Measurements from ENCODE around the gene LEFTY2. TPM values are rescaled to one million over a fixed set of nuclear protein-coding genes. Genes with fewer than 3 reads are reported as not detected.
"Not testable (repeated sequence)": the region's sequence is repeated elsewhere in the genome, so short reads cannot be mapped to it uniquely, and the experiment has no call there.

The LEFTY2 gene
- total RNA-seq, 2 donors from 2014 or later, result 0.12 to 0.53 TPM

- Histone ChIP-seq H3K4me1 (no peaks in the 10 kb centered on the region), H3K9me3 (no peaks in the 10 kb centered on the region), H3K27me3 (no peaks in the 10 kb centered on the region), H3K27ac (no peak overlapping the region), H3K9ac (ENCODE audit: low read depth in 2 of 2, low read length in 2 of 2) (no peak overlapping the region), H3K36me3 (no peaks in the 10 kb centered on the region), H3K4me3 (no peak overlapping the region)
- no peak for DNase-seq
- intact Hi-C loops (cut with DNase I), result no loop called here
- TF ChIP-seq, protein P1, sequence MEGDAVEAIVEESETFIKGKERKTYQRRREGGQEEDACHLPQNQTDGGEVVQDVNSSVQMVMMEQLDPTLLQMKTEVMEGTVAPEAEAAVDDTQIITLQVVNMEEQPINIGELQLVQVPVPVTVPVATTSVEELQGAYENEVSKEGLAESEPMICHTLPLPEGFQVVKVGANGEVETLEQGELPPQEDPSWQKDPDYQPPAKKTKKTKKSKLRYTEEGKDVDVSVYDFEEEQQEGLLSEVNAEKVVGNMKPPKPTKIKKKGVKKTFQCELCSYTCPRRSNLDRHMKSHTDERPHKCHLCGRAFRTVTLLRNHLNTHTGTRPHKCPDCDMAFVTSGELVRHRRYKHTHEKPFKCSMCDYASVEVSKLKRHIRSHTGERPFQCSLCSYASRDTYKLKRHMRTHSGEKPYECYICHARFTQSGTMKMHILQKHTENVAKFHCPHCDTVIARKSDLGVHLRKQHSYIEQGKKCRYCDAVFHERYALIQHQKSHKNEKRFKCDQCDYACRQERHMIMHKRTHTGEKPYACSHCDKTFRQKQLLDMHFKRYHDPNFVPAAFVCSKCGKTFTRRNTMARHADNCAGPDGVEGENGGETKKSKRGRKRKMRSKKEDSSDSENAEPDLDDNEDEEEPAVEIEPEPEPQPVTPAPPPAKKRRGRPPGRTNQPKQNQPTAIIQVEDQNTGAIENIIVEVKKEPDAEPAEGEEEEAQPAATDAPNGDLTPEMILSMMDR (IDR thresholded peaks at IDR 0.05), result no peak
Measured at GRCh38 chr1:225944387-225944786, 3.4 kb upstream of the LEFTY2 start.

GRCh38 chr1:225943582-225943981 is 2.6 kb upstream of the LEFTY2 start:
- TF ChIP-seq, protein P1 (IDR thresholded peaks at IDR 0.05), result no peak
- intact Hi-C loops (cut with DNase I), result no loop called here
- H3K27ac ChIP-seq, result no peak overlapping the region
- no peaks in the 10 kb centered on the region for H3K36me3 ChIP-seq
- DNase-seq, result no peak
- no peaks in the 10 kb centered on the region for H3K9me3 ChIP-seq
- no peak overlapping the region for H3K4me3 ChIP-seq
- no peaks in the 10 kb centered on the region for H3K27me3 ChIP-seq
- H3K4me1 ChIP-seq, result no peaks in the 10 kb centered on the region
- no peak overlapping the region for H3K9ac ChIP-seq (ENCODE audit: low read depth in 2 of 2, low read length in 2 of 2)

DNA sequence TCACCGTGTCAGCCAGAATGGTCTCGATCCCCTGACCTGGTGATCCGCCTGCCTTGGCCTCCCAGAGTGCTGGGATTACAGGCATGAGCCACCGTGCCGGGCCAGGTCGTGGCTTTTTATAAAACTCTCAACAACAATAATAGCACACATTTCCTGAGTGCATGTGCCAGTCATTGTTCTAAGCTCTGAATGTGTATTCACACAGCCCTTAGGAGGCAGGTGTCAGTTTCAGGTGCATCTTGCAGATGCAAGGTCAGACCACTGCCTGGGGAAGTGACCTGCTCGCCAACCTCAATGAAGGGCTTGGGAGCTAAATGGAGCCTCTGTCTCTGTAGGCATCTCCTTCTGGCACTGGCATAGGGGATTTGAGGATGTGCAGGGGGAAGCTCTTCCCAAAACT is 1.6 kb upstream of the LEFTY2 start:
- Histone ChIP-seq H3K9ac (ENCODE audit: low read depth in 2 of 2, low read length in 2 of 2) (no peak overlapping the region), H3K4me1 (no peaks in the 10 kb centered on the region), H3K36me3 (no peaks in the 10 kb centered on the region), H3K4me3 (no peak overlapping the region), H3K9me3 (no peaks in the 10 kb centered on the region), H3K27ac (no peak overlapping the region), H3K27me3 (no peaks in the 10 kb centered on the region)
- DNase-seq, result no peak
- intact Hi-C loops (cut with DNase I), result no loop called here
- TF ChIP-seq, protein P1 (IDR thresholded peaks at IDR 0.05), result no peak

GRCh38 chr1:225941942-225942222 is 862 bp upstream of the LEFTY2 start:
- Histone ChIP-seq H3K9ac (ENCODE audit: low read depth in 2 of 2, low read length in 2 of 2) (no peak overlapping the region), H3K4me1 (no peaks in the 10 kb centered on the region), H3K27me3 (no peaks in the 10 kb centered on the region), H3K36me3 (no peaks in the 10 kb centered on the region), H3K4me3 (no peak overlapping the region), H3K27ac (no peak overlapping the region), H3K9me3 (no peaks in the 10 kb centered on the region)
- no peak for DNase-seq
- TF ChIP-seq, protein P1 (IDR thresholded peaks at IDR 0.05), result no peak
- intact Hi-C loops (cut with DNase I), result no loop called here

DNA sequence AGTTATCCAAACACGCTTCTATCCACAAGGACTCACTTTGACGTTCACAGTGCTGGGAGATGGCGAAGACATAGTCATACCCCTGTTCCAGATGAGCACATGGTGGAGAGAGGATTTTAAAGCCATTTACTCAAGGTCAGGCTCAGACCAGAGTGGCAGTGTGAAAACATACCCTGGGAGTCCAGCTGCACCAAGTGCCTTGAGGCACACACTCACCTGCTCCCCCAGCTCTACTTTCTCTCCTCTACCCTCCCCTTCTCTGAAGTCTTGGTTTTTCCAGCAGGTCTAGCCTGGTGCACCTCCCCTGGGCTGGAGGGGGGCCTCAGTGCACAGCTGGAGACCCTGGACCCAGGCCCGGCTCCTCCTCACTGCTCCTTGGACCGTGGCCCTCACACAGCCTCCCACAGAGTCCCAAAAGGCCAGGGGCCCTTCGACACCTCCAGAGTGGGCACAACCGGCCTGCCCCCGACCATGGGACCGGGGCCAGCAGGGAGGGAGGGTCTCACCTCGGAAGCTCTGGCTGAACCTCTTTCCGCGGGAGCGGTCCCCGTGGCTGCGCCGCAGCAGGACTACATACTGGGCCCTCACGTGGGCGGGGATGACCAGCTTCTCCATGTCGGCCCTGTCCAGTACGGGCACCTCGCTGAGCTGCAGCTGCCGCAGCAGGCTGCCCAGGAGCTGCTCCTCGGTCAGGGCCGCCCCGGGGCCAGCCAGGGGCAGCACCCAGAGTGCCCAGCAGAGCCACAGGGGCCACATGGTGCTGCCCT is 452 bp downstream of the LEFTY2 start:
- Histone ChIP-seq H3K4me3 (no peak overlapping the region), H3K4me1 (no peaks in the 10 kb centered on the region), H3K9ac (ENCODE audit: low read depth in 2 of 2, low read length in 2 of 2) (no peak overlapping the region), H3K9me3 (no peaks in the 10 kb centered on the region), H3K27ac (no peak overlapping the region), H3K27me3 (no peaks in the 10 kb centered on the region), H3K36me3 (no peaks in the 10 kb centered on the region)
- intact Hi-C loops (cut with DNase I), result no loop called here
- DNase-seq, result no peak
- TF ChIP-seq, protein P1 (IDR thresholded peaks at IDR 0.05), result no peak

- H3K4me3 ChIP-seq; H3K9ac ChIP-seq (ENCODE audit: low read depth in 2 of 2, low read length in 2 of 2); DNase-seq; H3K4me1 ChIP-seq; H3K9me3 ChIP-seq; intact Hi-C loops (cut with DNase I); H3K27ac ChIP-seq; H3K36me3 ChIP-seq; H3K27me3 ChIP-seq: not testable (repeated sequence)
Measured at GRCh38 chr1:225939939-225940310, 1.1 kb downstream of the LEFTY2 start.

- H3K9me3 ChIP-seq; H3K4me3 ChIP-seq; H3K4me1 ChIP-seq; H3K27ac ChIP-seq; intact Hi-C loops (cut with DNase I); H3K27me3 ChIP-seq; H3K9ac ChIP-seq (ENCODE audit: low read depth in 2 of 2, low read length in 2 of 2); DNase-seq; H3K36me3 ChIP-seq: not testable (repeated sequence)
Measured at GRCh38 chr1:225939097-225939938, 1.7 kb downstream of the LEFTY2 start.
